Activated CD8-positive, alpha-beta T cell treated with anti-CD3 and anti-CD28 coated beads, Interleukin-2, amount 10 ng/mL, durations not matched to agents 7 days and 5 days (primary cell): ENCODE results near the gene RAB11FIP5. TPM values are rescaled to one million over a fixed set of nuclear protein-coding genes. Genes with fewer than 3 reads are reported as not detected.

Experiments used
- ATAC-seq: fragments of 150-1000 bp; cut with Tn5 transposase; one replicate; pipeline ENCODE4 v1.10.0; 2021; ENCODE audit warnings: moderate library complexity
- CTCF ChIA-PET: fragments of 350-600 bp; sonication (Branson Sonifier 250); formaldehyde crosslinking; loops from one replicate; lab custom pipeline; 2021; ENCODE audit warnings: antibody characterized with exemption; lab: Charles Lee
- POLR2A ChIA-PET: fragments of 350-600 bp; sonication (Branson Sonifier 250); formaldehyde crosslinking; loops from one replicate; lab custom pipeline; 2021; ENCODE audit warnings: antibody characterized with exemption; lab: Charles Lee
- DNase-seq: peaks from one replicate; pipeline ENCODE4 v3.0.0-alpha.2; 2020
- H3K27ac Mint-ChIP-seq: one replicate; pipeline ENCODE4 v1.8.0; 2021; ENCODE audit warnings: mild to moderate bottlenecking, mixed read lengths
- H3K27me3 Mint-ChIP-seq: one replicate; pipeline ENCODE4 v1.8.0; 2021; ENCODE audit warnings: low read depth, mixed read lengths
- H3K36me3 Mint-ChIP-seq: one replicate; pipeline ENCODE4 v1.8.0; 2021; ENCODE audit warnings: low read depth, mixed read lengths
- H3K4me1 Mint-ChIP-seq: one replicate; pipeline ENCODE4 v1.8.0; 2021; ENCODE audit warnings: low read depth, mixed read lengths
- H3K4me3 Mint-ChIP-seq: one replicate; pipeline ENCODE4 v1.8.0; 2021; ENCODE audit warnings: mild to moderate bottlenecking, mixed read lengths
- H3K9me3 Mint-ChIP-seq: one replicate; pipeline ENCODE4 v1.8.0; 2022; ENCODE audit warnings: mixed read lengths; ENCODE audit not compliant: insufficient read depth
- total RNA-seq, 2 experiments: library from RNA; stranded (reverse); gene quantifications; one replicate each; pipeline ENCODE4 v1.2.3, GENCODE V29; 2021

RAB11FIP5 gene
- total RNA-seq, 2 experiments from 2014 or later, result 1.4 to 1.7 TPM

GRCh38 chr2:73033766-73034381, 78.9 kb downstream of the RAB11FIP5 start:
- Mint-ChIP-seq H3K9me3 (no peaks in the 10 kb centered on the region), H3K27me3 (no peaks in the 10 kb centered on the region), H3K4me3 (no peak overlapping the region), H3K27ac (no peak overlapping the region), H3K4me1 (no peaks in the 10 kb centered on the region), H3K36me3 (no peaks in the 10 kb centered on the region)
- DNase-seq (no peak), ATAC-seq (no peak)
- ChIA-PET CTCF (interaction anchor here (1.2 kb wide), 1 partner anchor 60 kb away, joined by 3 read pairs; no protein-coding TSS in a partner anchor), POLR2A (no interaction called here)

GRCh38 chr2:73033142-73033765, 79.5 kb downstream of the RAB11FIP5 start:
- H3K27me3 Mint-ChIP-seq, result no peaks in the 10 kb centered on the region
- ATAC-seq (no peak), DNase-seq (no peak)
- ChIA-PET CTCF (no interaction called here), POLR2A (no interaction called here)
- no peak overlapping the region for H3K4me3 Mint-ChIP-seq
- H3K36me3 Mint-ChIP-seq, result no peaks in the 10 kb centered on the region
- H3K9me3 Mint-ChIP-seq, result no peaks in the 10 kb centered on the region
- H3K27ac Mint-ChIP-seq, result no peak overlapping the region
- H3K4me1 Mint-ChIP-seq, result no peaks in the 10 kb centered on the region

GRCh38 chr2:73032702-73033097, 80.0 kb downstream of the RAB11FIP5 start:
- Mint-ChIP-seq H3K27ac (no peak overlapping the region), H3K4me1 (no peaks in the 10 kb centered on the region), H3K4me3 (no peak overlapping the region), H3K36me3 (no peaks in the 10 kb centered on the region), H3K27me3 (no peaks in the 10 kb centered on the region), H3K9me3 (no peaks in the 10 kb centered on the region)
- ChIA-PET CTCF (no interaction called here), POLR2A (no interaction called here)
- DNase-seq (no peak), ATAC-seq (no peak)

- DNase-seq (no peak), ATAC-seq (no peak)
- Mint-ChIP-seq H3K27ac (no peak overlapping the region), H3K9me3 (no peaks in the 10 kb centered on the region), H3K4me1 (no peaks in the 10 kb centered on the region), H3K4me3 (no peak overlapping the region), H3K27me3 (no peaks in the 10 kb centered on the region), H3K36me3 (no peaks in the 10 kb centered on the region)
- ChIA-PET CTCF (no interaction called here), POLR2A (no interaction called here)
These were observed 80.7 kb downstream of the RAB11FIP5 start for GRCh38 chr2:73031725-73032701.

- ChIA-PET POLR2A (no interaction called here), CTCF (no interaction called here)
- H3K4me3 Mint-ChIP-seq, result no peak overlapping the region
- no peaks in the 10 kb centered on the region for H3K4me1 Mint-ChIP-seq
- no peaks in the 10 kb centered on the region for H3K36me3 Mint-ChIP-seq
- no peaks in the 10 kb centered on the region for H3K9me3 Mint-ChIP-seq
- ATAC-seq (no peak), DNase-seq (no peak)
- H3K27ac Mint-ChIP-seq, result no peak overlapping the region
- no peaks in the 10 kb centered on the region for H3K27me3 Mint-ChIP-seq
These were observed 81.6 kb downstream of the RAB11FIP5 start for GRCh38 chr2:73031095-73031678.

GRCh38 chr2:73028841-73029240, 83.9 kb downstream of the RAB11FIP5 start:
- H3K27ac Mint-ChIP-seq, result no peak overlapping the region
- no peaks in the 10 kb centered on the region for H3K27me3 Mint-ChIP-seq
- H3K4me3 Mint-ChIP-seq, result no peak overlapping the region
- no peak for ATAC-seq
- POLR2A ChIA-PET, result no interaction called here
- H3K36me3 Mint-ChIP-seq, result no peaks in the 10 kb centered on the region
- no peaks in the 10 kb centered on the region for H3K9me3 Mint-ChIP-seq
- no peaks in the 10 kb centered on the region for H3K4me1 Mint-ChIP-seq
- DNase-seq, result no peak
- CTCF ChIA-PET, result no interaction called here

GRCh38 chr2:73027340-73027739, 85.4 kb downstream of the RAB11FIP5 start:
- ChIA-PET CTCF (interaction anchor here (0.6 to 0.9 kb wide), 3 partner anchors 134 to 150 kb away, joined by 3 read pairs; no protein-coding TSS in a partner anchor), POLR2A (no interaction called here)
- H3K9me3 Mint-ChIP-seq, result no peaks in the 10 kb centered on the region
- no peak overlapping the region for H3K27ac Mint-ChIP-seq
- no peak for ATAC-seq
- no peak overlapping the region for H3K4me3 Mint-ChIP-seq
- H3K27me3 Mint-ChIP-seq, result no peaks in the 10 kb centered on the region
- DNase-seq, result no peak
- H3K36me3 Mint-ChIP-seq, result no peaks in the 10 kb centered on the region
- H3K4me1 Mint-ChIP-seq, result no peaks in the 10 kb centered on the region

- Mint-ChIP-seq H3K36me3 (no peaks in the 10 kb centered on the region), H3K4me3 (no peak overlapping the region), H3K4me1 (no peaks in the 10 kb centered on the region), H3K27ac (no peak overlapping the region), H3K9me3 (no peaks in the 10 kb centered on the region), H3K27me3 (no peaks in the 10 kb centered on the region)
- POLR2A ChIA-PET, result interaction anchor here (1.2 kb wide), 1 partner anchor 41 kb away, joined by 3 read pairs; no protein-coding TSS in a partner anchor
- DNase-seq (no peak), ATAC-seq (no peak)
- CTCF ChIA-PET, result no interaction called here
These were observed 89.3 kb downstream of the RAB11FIP5 start for GRCh38 chr2:73023497-73023896.

Other genes starting within 250 kb of the RAB11FIP5 start
- under 1 TPM; 0.65 to 0.79 TPM for gene SPR, start 225.5 kb downstream of the RAB11FIP5 start, total RNA-seq
- not detected for gene EMX1, start 195.4 kb downstream of the RAB11FIP5 start, total RNA-seq
- gene SFXN5, start 41.2 kb downstream of the RAB11FIP5 start, total RNA-seq, result 10 to 100 TPM; 15.7 to 18.6 TPM
- gene NOTO, start 89.6 kb upstream of the RAB11FIP5 start, total RNA-seq, result not detected
- 10 to 100 TPM; 16.6 to 21.3 TPM for gene SMYD5, start 101.3 kb upstream of the RAB11FIP5 start, total RNA-seq
- 10 to 100 TPM; 19.0 to 19.1 TPM for gene PRADC1, start 120.3 kb upstream of the RAB11FIP5 start, total RNA-seq
- 100 to 1,000 TPM; 347 to 362 TPM for gene CCT7, start 121.4 kb upstream of the RAB11FIP5 start, total RNA-seq
- gene FBXO41, start 171.5 kb upstream of the RAB11FIP5 start, total RNA-seq, result 10 to 100 TPM; 32.0 to 32.3 TPM
- not detected for gene EGR4, start 180.6 kb upstream of the RAB11FIP5 start, total RNA-seq